Lower leg skin (tissue), 3 donors: ENCODE data around the gene OTUD4.

Source experiments
- CTCF ChIP-seq, 3 donors: fragments of 450-650 bp; IDR thresholded peaks; one replicate each; pipeline ENCODE4 v1.5.1; 2016; ENCODE audit warnings: antibody characterized with exemption in 3 of 3, mild to moderate bottlenecking in 3 of 3, moderate library complexity in 2 of 3
- POLR2A ChIP-seq, 2 donors: fragments of 450-650 bp; IDR thresholded peaks; one replicate each; pipeline ENCODE4 v1.6.1; 2016 to 2017; ENCODE audit warnings: antibody characterized with exemption in 2 of 2, mild to moderate bottlenecking in 1 of 2, moderate library complexity in 1 of 2

GRCh38 chr4:145171911-145172310, 8.5 kb downstream of the OTUD4 start:
- TF ChIP-seq CTCF (IDR thresholded peaks at IDR 0.05): no peak
- no peak for TF ChIP-seq POLR2A (IDR thresholded peaks at IDR 0.05)
